Midbrain (tissue), 1 donor: Measurements from ENCODE around the gene MRAP2.

Experiments
- DNase-seq: peaks from one replicate; lab custom pipeline; 2025; lab: John Stamatoyannopoulos, UW

MRAP2 gene

DNA sequence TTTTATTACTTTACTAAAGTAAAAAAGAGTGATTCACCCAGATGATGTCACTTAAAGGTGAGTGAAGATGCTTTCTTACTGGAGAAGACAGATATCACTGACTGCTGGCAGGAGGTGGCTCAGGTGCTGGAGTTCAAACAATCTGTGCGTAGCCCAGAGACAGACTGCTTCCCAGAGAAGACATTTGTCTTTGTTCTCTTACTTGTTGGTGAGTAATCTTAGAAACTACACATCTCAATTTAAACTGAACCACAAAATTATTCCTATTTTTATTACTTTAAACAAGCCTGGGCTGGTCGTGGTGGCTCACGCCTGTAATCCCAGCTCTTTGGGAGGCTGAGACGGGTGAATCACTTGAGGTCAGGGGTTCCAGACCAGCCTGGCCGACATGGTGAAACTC lies 101.7 kb downstream of the MRAP2 start:
- no peak for DNase-seq

DNA sequence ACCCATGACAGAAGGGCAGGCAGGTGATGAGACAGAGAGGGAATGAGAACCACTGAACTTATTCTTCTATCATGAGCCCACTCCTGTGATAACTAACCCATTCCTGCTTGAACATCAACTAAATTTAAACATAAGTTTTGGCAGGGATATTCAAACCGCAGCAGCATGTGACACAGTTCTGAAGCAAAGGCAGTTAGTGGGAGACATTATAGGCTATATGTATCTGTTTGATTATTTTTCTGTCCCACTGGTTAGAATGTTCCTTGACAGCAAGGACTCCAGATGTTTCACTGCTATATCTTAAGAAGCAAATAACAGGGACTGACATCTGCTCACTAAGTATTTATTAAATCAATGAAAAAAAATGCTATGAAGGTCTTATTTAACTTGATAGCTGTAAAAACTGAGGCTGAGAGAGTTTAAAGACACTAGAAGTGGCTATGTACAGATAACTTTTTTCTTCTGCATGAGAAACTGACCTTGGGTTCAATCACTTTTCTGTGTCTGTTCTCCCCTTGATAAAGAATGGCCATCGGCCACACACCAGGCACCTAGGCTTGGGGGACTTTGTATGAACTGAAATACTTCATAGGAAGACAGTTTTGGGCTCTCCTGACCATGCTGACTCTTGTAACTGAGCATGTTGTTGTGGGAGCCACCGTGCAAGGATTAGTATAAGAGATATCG lies 102.9 kb downstream of the MRAP2 start:
- DNase-seq, result no peak

DNA sequence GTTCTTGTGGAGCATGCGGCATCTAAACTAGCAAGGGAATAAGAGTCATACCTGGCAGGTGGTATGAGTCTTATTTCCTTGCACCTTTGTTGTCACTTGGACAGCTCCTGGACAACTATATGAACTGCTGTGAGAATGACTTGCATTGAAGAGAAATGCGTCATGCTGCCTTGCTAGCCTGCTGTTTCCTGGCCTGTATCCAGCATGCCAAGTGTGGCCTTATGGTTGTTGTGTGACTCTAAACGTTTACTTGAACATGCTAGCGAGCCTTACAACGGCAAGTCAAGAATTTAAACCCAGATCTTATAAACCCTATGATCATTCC lies 103.4 kb downstream of the MRAP2 start:
- no peak for DNase-seq

DNA sequence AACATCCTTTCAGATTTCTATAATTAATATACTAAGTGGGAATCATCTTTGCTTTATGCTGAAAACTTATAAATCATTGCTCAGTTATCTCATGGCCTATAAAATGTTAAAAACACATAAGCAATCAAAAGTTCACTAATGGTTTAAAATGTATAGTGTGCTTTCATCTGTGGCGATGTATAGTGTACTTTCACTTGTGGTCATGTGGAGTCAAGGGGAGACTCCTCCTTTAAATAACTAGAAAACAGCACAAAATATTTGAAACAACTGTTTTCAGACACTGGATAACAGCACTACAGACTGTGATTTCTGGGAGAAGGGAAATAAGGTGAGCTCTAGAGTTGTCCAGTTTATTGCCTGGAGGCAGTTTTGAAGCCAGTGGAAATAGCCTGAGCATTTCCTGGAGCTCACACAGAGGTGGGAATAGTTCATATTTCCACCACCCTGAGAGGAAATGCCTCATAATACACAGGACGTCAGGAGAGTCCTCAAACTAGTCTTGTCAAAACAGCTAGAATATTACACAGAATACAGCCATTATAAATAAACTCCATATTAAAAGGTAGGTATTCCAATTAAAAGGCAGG lies 104.5 kb downstream of the MRAP2 start:
- no peak for DNase-seq

DNA sequence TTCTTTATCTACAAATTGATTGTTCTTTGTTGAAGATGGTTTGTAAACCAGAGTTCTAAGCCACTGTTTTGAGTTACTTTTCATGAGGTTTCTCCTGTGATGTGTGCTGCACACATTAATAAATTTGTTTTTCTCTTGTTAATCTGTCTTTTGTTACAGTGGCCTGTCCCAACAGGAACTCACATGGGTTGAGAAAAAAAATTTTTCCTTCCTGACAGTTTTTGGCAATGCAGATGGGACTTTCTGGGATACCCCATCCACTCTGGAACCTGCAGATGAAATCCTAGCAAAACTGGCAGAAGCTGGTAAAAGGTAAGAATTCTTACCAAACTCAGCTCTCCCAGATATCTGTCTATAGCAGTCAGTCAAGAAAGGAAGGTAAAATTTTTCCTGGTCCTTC lies 105.7 kb downstream of the MRAP2 start:
- DNase-seq, result no peak
